ENCODE data around the gene TENM3.

Gene TENM3

GRCh38 chr4:182255441-182256190 lies 12.4 kb downstream of the TENM3 start:
- no peak for DNase-seq (ENCODE audit: low spot score)

DNA sequence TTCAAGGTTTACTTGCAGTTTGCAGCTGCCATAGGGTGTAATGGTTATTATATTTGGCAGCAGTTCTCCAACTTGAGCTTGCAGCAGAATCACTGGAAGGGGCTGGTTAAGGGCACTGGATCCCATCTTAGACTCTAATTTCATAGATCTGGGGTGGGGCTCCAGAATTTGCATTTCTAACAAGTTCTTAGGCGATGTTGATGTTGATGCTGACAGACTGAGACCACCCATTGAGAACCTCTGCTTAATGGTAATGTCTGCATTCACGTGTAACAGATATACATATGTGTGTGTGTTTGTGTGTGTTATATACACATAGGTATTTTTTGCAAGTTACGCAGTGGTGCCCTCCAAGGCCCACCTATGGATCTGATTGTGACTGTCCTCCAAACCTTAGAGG lies 13.8 kb downstream of the TENM3 start:
- no peak for DNase-seq (ENCODE audit: low spot score)

- no peak for DNase-seq (ENCODE audit: low spot score)
These were observed 14.3 kb downstream of the TENM3 start for GRCh38 chr4:182257503-182257902.

GRCh38 chr4:182258441-182259000 lies 15.3 kb downstream of the TENM3 start:
- DNase-seq (ENCODE audit: low spot score) = no peak

DNA sequence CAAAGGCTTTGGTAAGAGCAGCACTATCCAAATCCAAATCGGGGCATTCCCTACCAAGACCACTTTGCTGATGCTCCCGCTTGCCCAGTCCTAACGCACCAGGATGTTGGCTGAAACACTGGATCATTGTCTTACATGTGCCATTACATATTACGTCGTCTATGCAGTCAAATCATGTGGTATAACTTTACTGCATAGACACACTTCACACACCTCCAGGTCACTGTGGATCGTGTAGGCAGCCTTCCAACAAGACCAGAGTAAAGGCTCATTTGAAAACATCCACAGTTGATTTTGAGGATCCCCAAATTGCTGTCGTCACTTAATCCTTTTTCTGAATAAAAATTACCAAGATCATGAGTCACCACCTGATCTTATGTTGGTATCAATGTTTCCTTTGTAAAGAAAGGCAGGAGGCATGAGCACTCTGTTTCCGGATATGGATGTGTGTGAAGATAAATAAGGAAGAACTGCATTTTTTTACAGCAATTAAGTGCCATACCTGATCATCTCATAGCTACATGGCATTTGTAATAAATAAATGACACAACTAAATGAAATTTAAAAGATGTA lies 18.5 kb downstream of the TENM3 start:
- DNase-seq (ENCODE audit: low spot score) = no peak

- DNase-seq (ENCODE audit: low spot score) = no peak
These were observed 20.4 kb downstream of the TENM3 start for GRCh38 chr4:182263562-182263961.

DNA sequence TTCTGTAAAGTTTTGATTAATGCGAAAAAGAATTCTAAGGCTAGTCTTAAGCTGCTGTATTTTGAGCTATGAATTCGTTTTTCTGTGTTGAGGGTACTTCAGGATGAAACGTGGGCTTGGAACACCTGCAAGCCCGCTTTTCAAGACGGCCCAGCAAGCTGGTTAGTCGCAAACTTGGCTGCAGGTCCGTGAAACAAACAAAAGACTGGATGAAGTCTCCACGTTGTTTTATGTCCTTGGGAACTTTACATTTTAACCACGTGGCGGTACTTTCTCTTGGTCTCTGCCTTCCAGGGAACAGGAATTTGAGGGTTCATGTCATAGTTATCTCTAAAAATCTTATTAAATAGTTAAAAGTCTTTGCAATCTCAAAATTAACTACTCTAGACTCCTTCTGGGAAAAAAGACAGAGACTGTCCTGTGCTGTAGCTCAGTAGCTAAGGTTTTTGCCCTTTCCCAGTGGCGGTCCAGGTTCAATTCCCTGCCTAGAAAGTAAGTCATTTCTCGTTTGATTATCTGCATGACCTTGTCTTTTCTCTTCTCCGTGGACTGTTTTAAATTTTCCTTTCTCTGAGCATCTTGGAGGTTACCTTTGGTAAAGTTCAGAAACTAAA lies 21.0 kb downstream of the TENM3 start:
- no peak for DNase-seq (ENCODE audit: low spot score)

GRCh38 chr4:182265881-182266280 lies 22.7 kb downstream of the TENM3 start:
- DNase-seq (ENCODE audit: low spot score) = no peak

DNA sequence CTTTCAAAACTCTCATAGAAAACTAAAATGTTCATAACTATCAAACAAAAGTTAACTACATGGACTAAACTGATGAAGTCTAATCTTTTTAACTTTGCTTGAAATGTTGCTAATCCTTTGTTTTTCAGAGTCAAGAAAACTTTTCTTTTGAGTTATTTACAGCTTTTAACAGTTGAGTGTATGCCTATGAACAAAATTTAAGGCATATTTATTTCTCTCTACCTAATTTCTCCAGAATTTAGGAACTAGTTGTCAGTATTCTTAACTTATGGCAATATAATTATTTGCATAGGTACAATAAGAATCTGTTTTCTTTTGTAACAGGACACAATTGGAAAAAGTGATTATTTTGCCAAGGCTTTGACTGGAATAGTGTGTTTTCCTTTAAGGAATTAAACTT lies 23.8 kb downstream of the TENM3 start:
- no peak for DNase-seq (ENCODE audit: low spot score)

GRCh38 chr4:182268966-182269365 lies 25.8 kb downstream of the TENM3 start:
- DNase-seq (ENCODE audit: low spot score) = no peak

DNA sequence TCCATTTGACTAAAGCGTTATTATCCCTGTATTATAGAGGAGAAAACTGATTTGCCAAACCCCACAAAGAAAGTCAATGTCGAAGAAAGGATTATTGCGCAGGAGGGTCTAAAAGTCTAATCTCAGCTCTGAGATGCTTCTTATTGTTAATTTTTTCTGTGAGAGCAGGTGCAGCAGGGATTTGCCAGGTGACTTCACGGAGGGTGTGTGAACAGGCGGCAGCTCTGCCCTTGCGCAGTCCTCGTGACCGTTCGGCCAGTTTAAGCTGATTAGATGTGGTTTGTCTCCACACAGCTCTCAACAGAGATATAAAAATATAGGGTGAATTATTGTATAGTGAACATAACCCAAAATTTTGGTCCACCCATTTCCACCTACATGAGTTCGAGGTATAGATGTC lies 28.5 kb downstream of the TENM3 start:
- no peak for DNase-seq (ENCODE audit: low spot score)

DNA sequence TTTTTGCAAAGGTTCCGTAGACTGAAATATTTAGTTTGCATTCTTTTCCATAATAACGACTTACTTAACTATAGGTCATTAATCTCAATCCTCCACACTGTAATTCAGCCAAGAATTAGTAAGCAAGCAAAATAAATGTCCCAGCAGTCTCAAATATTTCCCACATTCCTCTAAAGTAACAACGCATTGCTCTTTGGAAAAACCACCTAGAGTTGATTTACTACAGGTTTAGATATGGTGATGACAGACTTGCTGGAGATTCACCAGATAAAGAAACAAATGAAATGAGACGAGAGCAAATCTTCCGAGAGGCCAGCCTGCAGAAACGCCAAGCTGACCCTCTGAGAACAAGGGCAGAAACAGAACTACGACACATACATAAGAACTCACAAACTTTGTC lies 28.9 kb downstream of the TENM3 start:
- DNase-seq (ENCODE audit: low spot score) = no peak

DNA sequence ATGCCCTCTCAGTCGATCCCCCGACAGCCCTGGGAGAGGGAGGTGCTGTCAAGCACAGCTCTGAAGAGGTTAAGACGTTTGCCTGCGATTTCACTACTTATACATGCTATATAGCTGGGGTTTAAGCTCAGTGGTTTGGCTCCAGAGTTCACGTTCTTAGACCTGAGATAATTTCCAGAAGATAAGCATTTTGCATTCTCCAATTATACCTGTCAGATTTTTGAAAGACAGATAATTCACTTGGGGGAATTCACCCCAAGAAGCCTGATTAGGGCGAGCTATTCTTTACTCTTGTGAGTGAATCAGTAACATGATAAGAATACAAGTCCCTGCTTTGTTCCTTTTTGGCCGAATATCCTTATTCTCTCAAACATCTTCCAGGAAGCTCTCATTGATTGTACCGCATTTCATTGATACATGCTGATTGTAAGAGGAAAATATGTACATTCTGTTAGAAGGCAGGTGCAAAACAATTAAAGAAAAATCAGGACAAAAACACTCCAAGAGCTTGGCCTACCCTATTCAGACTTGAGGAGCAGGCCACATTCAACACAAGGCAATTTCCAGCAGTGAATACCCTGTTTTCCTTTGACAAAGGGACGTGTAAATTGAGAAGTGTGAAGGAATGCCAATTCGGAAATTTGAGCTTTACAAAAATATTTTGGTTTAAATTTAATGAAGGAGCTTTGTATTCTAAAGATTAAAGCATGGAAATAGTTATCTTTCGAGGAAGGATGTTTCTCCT lies 30.2 kb downstream of the TENM3 start:
- no peak for DNase-seq (ENCODE audit: low spot score)

DNA sequence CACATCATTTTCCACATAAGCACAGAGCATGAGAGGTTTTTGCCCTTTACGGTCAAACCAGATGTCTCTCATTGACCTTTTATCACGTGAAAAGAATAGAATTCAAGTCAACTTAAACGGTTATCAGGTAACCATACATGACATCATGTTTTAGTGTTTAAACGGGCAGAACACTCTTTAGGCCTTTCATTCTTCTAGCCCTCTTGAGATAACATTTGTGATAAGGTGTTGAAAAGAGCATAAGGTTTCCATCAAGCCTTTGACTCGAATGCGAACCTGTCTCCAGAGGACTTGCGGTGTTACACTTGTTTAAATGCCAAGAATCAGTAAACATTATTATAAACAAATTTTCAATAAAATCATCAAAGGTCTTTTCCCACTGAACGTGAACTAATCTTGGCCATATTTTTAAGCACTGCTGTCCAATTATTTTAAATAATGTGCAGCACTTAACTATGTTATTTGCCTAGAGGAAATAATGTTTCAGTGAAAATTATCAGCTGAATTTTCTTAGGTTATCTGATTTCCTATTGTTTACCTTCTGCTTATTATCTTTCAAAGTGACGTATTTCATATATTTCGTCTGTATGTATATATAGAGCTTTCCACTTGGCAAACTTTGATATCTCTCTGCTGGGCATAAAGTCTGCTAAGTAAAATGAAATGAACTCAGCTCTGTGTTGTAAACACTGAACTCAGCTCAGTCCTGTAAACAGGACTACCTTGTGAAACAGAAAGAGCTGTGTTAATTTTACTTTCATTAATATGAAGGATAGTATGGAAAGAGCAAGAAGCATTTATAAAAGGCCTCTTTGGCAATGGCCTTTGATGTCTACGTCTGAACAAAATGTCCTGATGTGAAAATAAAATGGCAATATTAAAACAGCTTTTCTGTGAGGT lies 33.3 kb downstream of the TENM3 start:
- no peak for DNase-seq (ENCODE audit: low spot score)

DNA sequence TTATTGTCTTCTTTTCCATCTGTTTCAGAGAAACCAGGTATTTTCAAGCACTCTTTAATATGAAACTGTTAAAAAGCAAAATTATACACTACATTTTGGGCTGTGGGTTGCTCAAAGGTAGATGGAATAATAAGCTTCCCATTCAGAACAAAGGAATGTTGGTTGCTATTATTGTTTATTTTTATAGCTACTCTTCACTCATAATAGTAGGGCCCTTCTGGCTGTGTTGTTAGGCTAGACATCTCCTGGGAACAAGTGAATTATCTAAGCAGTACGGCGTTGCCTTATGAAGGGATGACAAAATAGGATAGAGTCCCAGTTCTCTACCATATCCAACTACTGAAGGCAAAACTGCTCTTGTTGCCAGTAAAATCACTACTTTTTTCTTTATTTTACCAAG lies 34.2 kb downstream of the TENM3 start:
- DNase-seq (ENCODE audit: low spot score) = no peak

DNA sequence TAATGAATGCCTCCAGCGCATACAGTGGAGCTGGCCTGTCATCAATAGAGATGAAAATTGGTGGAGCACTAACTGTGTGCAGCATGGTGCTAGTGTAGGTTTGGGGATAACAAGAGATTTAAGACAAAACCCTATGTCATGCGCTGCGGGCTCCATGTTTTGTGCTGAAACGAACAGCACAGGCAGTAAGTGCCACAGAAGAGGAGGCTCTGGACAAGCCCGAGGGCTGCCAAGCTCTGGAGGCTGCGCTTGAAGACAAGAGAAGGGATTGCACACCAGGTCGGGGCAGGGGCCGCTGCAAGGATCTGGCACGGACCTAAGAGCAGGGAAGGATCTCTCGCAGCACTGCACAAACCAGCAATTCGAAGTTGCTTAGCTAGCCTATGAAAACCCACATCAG lies 35.5 kb downstream of the TENM3 start:
- DNase-seq (ENCODE audit: low spot score) = no peak

DNA sequence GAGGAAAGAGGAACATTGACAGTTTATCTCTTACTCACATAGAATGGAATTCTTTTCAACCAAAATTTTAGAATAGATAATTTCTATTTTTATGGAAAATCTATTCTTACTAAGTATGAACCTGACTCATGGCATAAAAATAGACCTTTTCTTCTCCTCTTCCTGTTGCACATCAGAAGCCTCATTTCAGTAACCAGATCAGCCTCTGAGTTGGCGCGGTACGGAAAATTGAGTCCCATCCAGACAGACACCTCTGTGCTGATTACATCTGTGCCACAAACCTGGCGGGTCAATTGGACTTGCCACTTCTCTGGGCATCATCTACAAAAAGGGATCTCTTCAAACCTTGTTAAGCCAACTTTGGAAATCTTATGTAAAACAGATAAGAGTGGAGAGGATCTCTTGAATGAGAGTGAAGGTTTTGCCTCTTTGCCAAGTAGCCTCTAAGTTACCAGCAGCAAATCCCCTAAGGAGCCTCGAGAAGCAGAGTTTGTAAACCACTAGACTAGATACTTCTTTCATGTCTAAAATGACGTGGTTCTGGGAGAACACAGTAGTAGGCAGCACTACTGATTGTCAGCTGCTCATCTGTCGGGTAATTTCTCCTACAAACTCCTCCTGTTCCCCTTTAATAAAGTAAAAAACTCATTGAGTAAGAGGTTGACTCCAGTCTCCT lies 37.4 kb downstream of the TENM3 start:
- no peak for DNase-seq (ENCODE audit: low spot score)

DNA sequence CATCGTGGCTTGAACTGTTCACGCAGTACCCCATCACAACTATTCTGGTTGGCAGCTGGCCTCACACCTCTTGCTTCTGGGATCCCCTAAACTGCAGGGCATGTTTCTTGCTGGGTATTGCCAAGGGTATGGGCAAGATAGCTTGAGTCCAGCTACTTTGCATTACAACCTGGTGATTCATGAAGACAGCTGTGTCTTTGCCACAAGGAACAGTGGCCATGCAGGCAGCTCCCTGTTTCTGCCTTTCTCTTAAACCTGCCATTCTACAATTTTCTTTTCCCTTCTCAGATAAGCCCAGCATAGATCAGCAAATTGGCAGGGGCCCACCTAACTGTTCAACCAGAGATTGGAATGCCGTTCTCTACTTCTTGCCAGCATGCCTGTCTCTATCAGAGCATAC lies 42.8 kb downstream of the TENM3 start:
- no peak for DNase-seq (ENCODE audit: low spot score)

DNA sequence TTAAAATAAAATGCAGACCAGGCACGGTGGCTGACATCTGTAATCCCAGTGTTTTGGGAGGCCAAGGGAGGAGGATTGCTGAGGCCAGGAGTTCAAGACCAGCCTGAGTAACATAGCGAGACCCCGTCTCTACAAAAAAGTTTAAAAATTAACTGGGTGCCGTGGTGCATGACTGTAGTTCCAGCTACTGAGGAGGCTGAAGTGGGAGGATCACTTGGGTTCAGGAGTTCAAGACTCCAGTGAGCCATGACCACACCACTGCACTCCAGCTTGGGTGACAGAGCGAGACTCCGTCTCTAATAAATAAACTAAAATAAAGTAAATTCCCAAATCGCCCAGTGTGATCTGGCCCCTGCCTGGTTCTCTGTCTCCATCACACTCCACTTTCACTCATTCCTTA lies 43.7 kb downstream of the TENM3 start:
- DNase-seq (ENCODE audit: low spot score) = no peak

GRCh38 chr4:182288534-182288933 lies 45.3 kb downstream of the TENM3 start:
- DNase-seq (ENCODE audit: low spot score) = no peak

- DNase-seq (ENCODE audit: low spot score) = no peak
These were observed 46.6 kb downstream of the TENM3 start for GRCh38 chr4:182289809-182290208.

Data from AG08396 (cell line).